DOHH2 (cell line): Measurements from ENCODE around the gene ZFPM1.

Experiments
- CTCF ChIP-seq: fragments of 200-600 bp; sonication (generic); IDR thresholded peaks from one replicate; pipeline ENCODE4 v1.5.1; 2014; ENCODE audit warnings: antibody characterized with exemption, mild to moderate bottlenecking, low read depth, low read length; ENCODE audit not compliant: poor library complexity, severe bottlenecking
- EZH2phosphoT487 ChIP-seq: fragments of 200-600 bp; sonication (generic); IDR thresholded peaks from 2 replicates; pipeline ENCODE4 v1.6.1; 2017; ENCODE audit warnings: borderline replicate concordance, mild to moderate bottlenecking, antibody characterized with exemption, low read length, moderate library complexity, mixed read lengths

GRCh38 chr16:88489163-88489741 is 36.2 kb downstream of the ZFPM1 start:
- TF ChIP-seq CTCF, result no peak
- TF ChIP-seq EZH2phosphoT487, result no peak
